CD4-positive, alpha-beta T cell treated with Interleukin-4 for 4 hours (primary cell): Measurements from ENCODE around the gene C1QTNF4.
"Not testable (repeated sequence)": the region's sequence is repeated elsewhere in the genome, so short reads cannot be mapped to it uniquely, and the experiment has no call there.

Experiments
- DNase-seq: peaks from one replicate; pipeline ENCODE4 v3.0.0-alpha.2; 2020

Gene C1QTNF4

GRCh38 chr11:47565340-47566148 is 28.7 kb downstream of the C1QTNF4 start, which contains the start of gene PTPMT1:
PTPMT1 (plus strand) TSS chr11:47565599; CDS start chr11:47565623, 24 bp downstream.
- peak; percentile 52 for DNase-seq

GRCh38 chr11:47564933-47565339 is 29.3 kb downstream of the C1QTNF4 start:
- DNase-seq, result no peak

GRCh38 chr11:47564366-47564765 is 29.8 kb downstream of the C1QTNF4 start:
- DNase-seq, result not testable (repeated sequence)

- DNase-seq, result not testable (repeated sequence)
These were observed 31.8 kb downstream of the C1QTNF4 start for GRCh38 chr11:47562393-47562792.

GRCh38 chr11:47560426-47560825 is 33.8 kb downstream of the C1QTNF4 start:
- no peak for DNase-seq

GRCh38 chr11:47558695-47559094 is 35.5 kb downstream of the C1QTNF4 start:
- no peak for DNase-seq

GRCh38 chr11:47557004-47557403 is 37.2 kb downstream of the C1QTNF4 start:
- not testable (repeated sequence) for DNase-seq

GRCh38 chr11:47553406-47553743 is 40.8 kb downstream of the C1QTNF4 start:
- no peak for DNase-seq

GRCh38 chr11:47552566-47553405 is 41.4 kb downstream of the C1QTNF4 start, which contains the start of gene CELF1:
CELF1 (minus strand) TSS chr11:47553132; CDS start chr11:47499523, 53,609 bp downstream.
- DNase-seq, result peak; percentile 89

- no peak for DNase-seq
These were observed 42.1 kb downstream of the C1QTNF4 start for GRCh38 chr11:47552056-47552565.

GRCh38 chr11:47551086-47551485 is 43.1 kb downstream of the C1QTNF4 start:
- DNase-seq, result no peak

GRCh38 chr11:47550288-47551047 is 43.7 kb downstream of the C1QTNF4 start:
- no peak for DNase-seq

- DNase-seq, result not testable (repeated sequence)
These were observed 47.9 kb downstream of the C1QTNF4 start for GRCh38 chr11:47546274-47546673.

- no peak for DNase-seq
These were observed 48.9 kb downstream of the C1QTNF4 start for GRCh38 chr11:47545298-47545697.

GRCh38 chr11:47541070-47541469 is 53.1 kb downstream of the C1QTNF4 start:
- DNase-seq, result no peak

GRCh38 chr11:47539681-47540039 is 54.6 kb downstream of the C1QTNF4 start:
- DNase-seq, result no peak
